Endothelial cell of umbilical vein (primary cell): ENCODE results near the gene APIP.

ENCODE experiments used
- CTCF ChIP-seq, 2 donors: IDR thresholded peaks; 1 replicate in 1 of 2; 2 replicates in 1 of 2; pipeline ENCODE4 v1.5.1; 2011; ENCODE audit warnings: low read length in 2 of 2, mild to moderate bottlenecking in 2 of 2, moderate library complexity in 2 of 2, control low read depth in 1 of 2, inconsistent platforms in 1 of 2, low read depth in 1 of 2; ENCODE audit not compliant: insufficient read depth in 1 of 2; ENCODE audit errors: extremely low read depth in 1 of 2
- GATA2 ChIP-seq: IDR thresholded peaks from 2 replicates; pipeline ENCODE4 v1.7.0; 2011; ENCODE audit warnings: low read depth, mild to moderate bottlenecking, moderate library complexity, mixed read lengths, low read length; ENCODE audit not compliant: insufficient read length, insufficient read depth

DNA sequence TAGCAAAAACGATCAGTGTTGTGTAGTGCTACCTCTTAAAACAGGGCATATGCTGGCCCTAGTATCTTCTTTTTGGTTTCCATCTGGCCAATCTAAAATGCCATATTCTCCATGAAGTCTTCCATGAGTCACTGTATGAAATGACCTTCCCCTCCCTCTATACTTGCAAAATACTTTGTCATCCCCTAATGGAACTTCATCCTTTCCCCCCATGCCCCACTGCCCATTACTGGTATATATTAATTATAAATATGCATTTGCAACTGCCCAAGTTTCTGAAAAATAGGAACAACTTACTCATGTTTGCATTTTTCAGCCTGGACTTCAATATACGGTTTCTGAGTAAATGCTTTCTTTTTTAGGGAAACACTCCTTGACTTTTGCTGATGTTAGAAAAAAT lies 4.5 kb downstream of the APIP start:
- no peak for TF ChIP-seq CTCF (IDR thresholded peaks at IDR 0.05; ENCODE audit: extremely low read depth in 1 of 2, insufficient read depth in 1 of 2, low read depth in 1 of 2, low read length in 2 of 2)
- TF ChIP-seq GATA2 = no peak
